HepG2 (cell line): ENCODE data around the gene BAZ1B. TPM values are rescaled to one million over a fixed set of nuclear protein-coding genes. Genes with fewer than 3 reads are reported as not detected.
A peak's percentile ranks its signal among the peaks of the same experiment; 100 is the strongest.
"Not testable (repeated sequence)": the region's sequence is repeated elsewhere in the genome, so short reads cannot be mapped to it uniquely, and the experiment has no call there.

Experiments
- CCDC6 ChIP-seq: sonication (generic); formaldehyde crosslinking; IDR thresholded peaks from 2 replicates; pipeline ENCODE4 v1.8.1; 2022; ENCODE audit warnings: mild to moderate bottlenecking, missing genetic modification reagents, moderate library complexity
- FOXO1 ChIP-seq: sonication (generic); formaldehyde crosslinking; IDR thresholded peaks from 2 replicates; pipeline ENCODE4 v1.4.0; 2020; ENCODE audit warnings: missing genetic modification reagents
- GABPB1 ChIP-seq: IDR thresholded peaks from 2 replicates; pipeline ENCODE4 v1.6.1; 2016; ENCODE audit warnings: mild to moderate bottlenecking, missing genetic modification reagents, moderate library complexity, missing compliant biosample characterization
- HNF1B ChIP-seq: sonication (generic); formaldehyde crosslinking; IDR thresholded peaks from 2 replicates; pipeline ENCODE4 v1.5.1; 2020; ENCODE audit warnings: mild to moderate bottlenecking, moderate library complexity, missing genetic modification reagents
- MEF2D ChIP-seq: sonication (generic); formaldehyde crosslinking; IDR thresholded peaks from 2 replicates; pipeline ENCODE4 v1.5.1; 2020; ENCODE audit warnings: mild to moderate bottlenecking, missing genetic modification reagents
- PAXIP1 ChIP-seq: sonication (generic); formaldehyde crosslinking; conservative IDR thresholded peaks from 2 replicates; pipeline ENCODE4 v1.4.0; 2020; ENCODE audit warnings: mild to moderate bottlenecking, missing genetic modification reagents, moderate library complexity
- PHF21A ChIP-seq: sonication (generic); formaldehyde crosslinking; IDR thresholded peaks from 2 replicates; pipeline ENCODE4 v1.5.0; 2020; ENCODE audit warnings: mild to moderate bottlenecking, missing genetic modification reagents
- SP1 ChIP-seq, 2 experiments: fragments of 450-650 bp in 1 of 2; sonication (generic) in 1 of 2; formaldehyde crosslinking in 1 of 2; IDR thresholded peaks; 2 replicates each; pipeline versions ENCODE4 v1.4.0 to v1.6.1; 2016 to 2020; ENCODE audit warnings: missing genetic modification reagents in 1 of 2
- TFDP2 ChIP-seq: sonication (generic); formaldehyde crosslinking; IDR thresholded peaks from 2 replicates; pipeline ENCODE4 v1.4.0; 2020; ENCODE audit warnings: missing genetic modification reagents
- ZBTB21 ChIP-seq: sonication (generic); formaldehyde crosslinking; IDR thresholded peaks from 2 replicates; pipeline ENCODE4 v1.4.0; 2020; ENCODE audit warnings: missing genetic modification reagents
- ZNF501 ChIP-seq: sonication (generic); formaldehyde crosslinking; IDR thresholded peaks from 2 replicates; pipeline ENCODE4 v1.5.1; 2020; ENCODE audit warnings: mild to moderate bottlenecking, moderate library complexity, missing genetic modification reagents
- ZNF646 ChIP-seq: sonication (generic); formaldehyde crosslinking; IDR thresholded peaks from 2 replicates; pipeline ENCODE4 v1.9.0; 2021; ENCODE audit warnings: mild to moderate bottlenecking, missing genetic modification reagents
- ZNF770 ChIP-seq: sonication (generic); formaldehyde crosslinking; IDR thresholded peaks from 2 replicates; pipeline ENCODE4 v1.5.0; 2020; ENCODE audit warnings: mild to moderate bottlenecking, missing genetic modification reagents
- polyA plus RNA-seq, 8 experiments: library from polyadenylated mRNA; depleted of rRNA in 3 of 8; stranded (reverse) in 7 of 8; unstranded in 1 of 8; fragments of >200 nt; fragmentation: Illumina TruSeq in 4 of 8; extraction: Trizol in 4 of 8; gene quantifications; 2 replicates each; pipeline versions ENCODE4 v1.2.1 to v1.2.3, GENCODE V29; 2011 to 2016; ENCODE audit warnings: low read depth in 4 of 8, missing spikeins in 1 of 8, mixed read lengths in 1 of 8; ENCODE audit not compliant: insufficient read depth in 1 of 8
- total RNA-seq, 5 experiments: library from RNA; depleted of rRNA; stranded (reverse); fragments of >200 nt; fragmentation: Illumina TruSeq; extraction: Trizol; gene quantifications; 2 replicates each; pipeline ENCODE4 v1.2.3, GENCODE V29; 2016; ENCODE audit warnings: low read depth in 1 of 5

Gene BAZ1B
- total and polyA plus RNA-seq, 2 of the 13 experiments (the other 11 are each of a cell fraction or from before 2014, with no cell fraction given) = 18.6 to 69.4 TPM

- TF ChIP-seq TFDP2 (CRISPR knock-in tag) (0 out of 2 replicates have a peak, but pooled peaks have one; percentile 52), ZBTB21 (CRISPR knock-in tag) (peak; percentile 52; the same call in 1 of the 2 replicates), SP1 (CRISPR knock-in tag; IDR thresholded peaks at IDR 0.05) (peak; percentile 62; the same call in 1 of the 2 replicates), ZNF770 (peak; percentile 31; the same call in 1 of the 2 replicates), CCDC6 (0 out of 2 replicates have a peak, but pooled peaks have one; percentile 29), FOXO1 (CRISPR knock-in tag) (peak; percentile 42; the same call in 1 of the 2 replicates), ZNF646 (CRISPR knock-in tag) (peak; percentile 93), PAXIP1 (peak; percentile 21; the same call in 1 of the 2 replicates), PHF21A (CRISPR knock-in tag) (0 out of 2 replicates have a peak, but pooled peaks have one; percentile 29), HNF1B (CRISPR knock-in tag) (0 out of 2 replicates have a peak, but pooled peaks have one; percentile 26), MEF2D (CRISPR knock-in tag) (peak; percentile 30; the same call in 1 of the 2 replicates), GABPB1 (CRISPR knock-in tag) (peak; percentile 47; the same call in 1 of the 2 replicates), ZNF501 (CRISPR knock-in tag) (peak; percentile 57; the same call in 1 of the 2 replicates)
- not testable (repeated sequence) for TF ChIP-seq SP1 (IDR thresholded peaks at IDR 0.05)
Observed at GRCh38 chr7:73420016-73420415, 102.1 kb downstream of the BAZ1B start (continued).
